Neural progenitor cell (in vitro differentiated cells): ENCODE measurements around the gene TMCC1. TPM values are rescaled to one million over a fixed set of nuclear protein-coding genes. Genes with fewer than 3 reads are reported as not detected.

Experiments
- DNase-seq: peaks from one replicate; pipeline ENCODE4 v3.0.0-alpha.2; 2016; ENCODE audit warnings: low spot score
- H2AFZ ChIP-seq: fragments of 200-600 bp; sonication (generic); replicated peaks from 2 replicates; pipeline ENCODE4 v1.6.1; 2016; ENCODE audit warnings: antibody characterized with exemption
- H3F3A ChIP-seq: fragments of 200-600 bp; sonication (generic); 2 replicates; pipeline ENCODE4 v1.6.1; 2016; ENCODE audit warnings: antibody characterized with exemption, low read depth
- H3K27ac ChIP-seq: fragments of 200-600 bp; sonication (generic); 2 replicates; pipeline ENCODE4 v1.5.1; 2016; ENCODE audit warnings: mild to moderate bottlenecking
- H3K27me3 ChIP-seq: fragments of 200-600 bp; sonication (generic); 2 replicates; pipeline ENCODE4 v1.6.1; 2016; ENCODE audit warnings: mild to moderate bottlenecking, moderate library complexity
- H3K36me3 ChIP-seq: fragments of 200-600 bp; sonication (generic); 2 replicates; pipeline ENCODE4 v1.5.1; 2016
- H3K4me1 ChIP-seq: fragments of 200-600 bp; sonication (generic); 2 replicates; pipeline ENCODE4 v1.6.1; 2016; ENCODE audit warnings: mixed run types
- H3K4me2 ChIP-seq: fragments of 200-600 bp; sonication (generic); 2 replicates; pipeline ENCODE4 v1.6.1; 2016
- H3K4me3 ChIP-seq: fragments of 200-600 bp; sonication (generic); 2 replicates; pipeline ENCODE4 v1.5.1; 2016
- H3K79me2 ChIP-seq: fragments of 200-600 bp; sonication (generic); 2 replicates; pipeline ENCODE4 v1.6.1; 2016; ENCODE audit warnings: low read depth
- H3K9ac ChIP-seq: fragments of 200-600 bp; sonication (generic); 2 replicates; pipeline ENCODE4 v1.6.1; 2016
- H3K9me3 ChIP-seq: fragments of 200-600 bp; sonication (generic); 2 replicates; pipeline ENCODE4 v1.5.1; 2016; ENCODE audit warnings: low read depth
- H4K20me1 ChIP-seq: fragments of 200-600 bp; sonication (generic); 2 replicates; pipeline ENCODE4 v1.6.1; 2016; ENCODE audit warnings: low read depth
- H3K27ac Mint-ChIP-seq: 3 replicates; pipeline ENCODE4 v1.8.0; 2021; ENCODE audit warnings: mixed read lengths
- H3K27me3 Mint-ChIP-seq: 2 replicates; pipeline ENCODE4 v1.8.0; 2022; ENCODE audit warnings: low read depth, mild to moderate bottlenecking, inconsistent platforms, moderate library complexity, mixed read lengths; ENCODE audit not compliant: insufficient read depth
- H3K36me3 Mint-ChIP-seq: 3 replicates; pipeline ENCODE4 v1.8.0; 2021; ENCODE audit warnings: mixed read lengths
- H3K4me1 Mint-ChIP-seq: 3 replicates; pipeline ENCODE4 v1.8.0; 2021; ENCODE audit warnings: mixed read lengths
- H3K4me3 Mint-ChIP-seq: 3 replicates; pipeline ENCODE4 v1.8.0; 2021; ENCODE audit warnings: mild to moderate bottlenecking, moderate library complexity, mixed read lengths
- H3K9me3 Mint-ChIP-seq: 3 replicates; pipeline ENCODE4 v1.8.0; 2020; ENCODE audit warnings: mixed read lengths
- EZH2 ChIP-seq: fragments of 200-600 bp; sonication (generic); IDR thresholded peaks from 2 replicates; pipeline ENCODE4 v1.6.1; 2017; ENCODE audit warnings: antibody characterized with exemption, mild to moderate bottlenecking, moderate library complexity
- EZH2phosphoT487 ChIP-seq: fragments of 200-600 bp; sonication (generic); IDR thresholded peaks from 2 replicates; pipeline ENCODE4 v1.6.1; 2017; ENCODE audit warnings: antibody characterized with exemption
- total RNA-seq: library from RNA; depleted of rRNA; stranded (reverse); fragments of >200 nt; gene quantifications from 2 replicates; pipeline ENCODE4 v1.2.3, GENCODE V29; 2015; ENCODE audit warnings: low replicate concordance
- TF ChIP-seq, protein P1 (sequence below): fragments of 200-600 bp; sonication (generic); IDR thresholded peaks from 2 replicates; pipeline ENCODE4 v1.5.1; 2017; ENCODE audit warnings: antibody characterized with exemption, mild to moderate bottlenecking

Gene TMCC1
- total RNA-seq, 1 donor from 2014 or later = 29.8 TPM

- no peak overlapping the region for H3K9ac ChIP-seq
- H3K4me2 ChIP-seq = no peak overlapping the region
- peaks cover 26% of the 10 kb centered on the region for H3K79me2 ChIP-seq
- no peaks in the 10 kb centered on the region for H3K9me3 Mint-ChIP-seq
- no peak overlapping the region for H3K27ac ChIP-seq
- DNase-seq = no peak
- H3K4me1 ChIP-seq = peaks cover 34% of the 10 kb centered on the region
- peaks cover 21% of the 10 kb centered on the region for H3K36me3 Mint-ChIP-seq
- no peak overlapping the region for H3K4me3 Mint-ChIP-seq
- no peaks in the 10 kb centered on the region for H3K9me3 ChIP-seq
- H3K27me3 ChIP-seq = no peaks in the 10 kb centered on the region
- peaks cover 30% of the 10 kb centered on the region for H3K4me1 Mint-ChIP-seq
- H3F3A ChIP-seq = peaks cover 25% of the 10 kb centered on the region
- H4K20me1 ChIP-seq = peaks cover 23% of the 10 kb centered on the region
- H3K36me3 ChIP-seq = no peaks in the 10 kb centered on the region
- H3K27me3 Mint-ChIP-seq = no peaks in the 10 kb centered on the region
- H3K4me3 ChIP-seq = no peak overlapping the region
- H3K27ac Mint-ChIP-seq = no peak overlapping the region
- H2AFZ ChIP-seq = no peak overlapping the region
- TF ChIP-seq EZH2 (no peak), EZH2phosphoT487 (no peak)
- TF ChIP-seq, protein P1, sequence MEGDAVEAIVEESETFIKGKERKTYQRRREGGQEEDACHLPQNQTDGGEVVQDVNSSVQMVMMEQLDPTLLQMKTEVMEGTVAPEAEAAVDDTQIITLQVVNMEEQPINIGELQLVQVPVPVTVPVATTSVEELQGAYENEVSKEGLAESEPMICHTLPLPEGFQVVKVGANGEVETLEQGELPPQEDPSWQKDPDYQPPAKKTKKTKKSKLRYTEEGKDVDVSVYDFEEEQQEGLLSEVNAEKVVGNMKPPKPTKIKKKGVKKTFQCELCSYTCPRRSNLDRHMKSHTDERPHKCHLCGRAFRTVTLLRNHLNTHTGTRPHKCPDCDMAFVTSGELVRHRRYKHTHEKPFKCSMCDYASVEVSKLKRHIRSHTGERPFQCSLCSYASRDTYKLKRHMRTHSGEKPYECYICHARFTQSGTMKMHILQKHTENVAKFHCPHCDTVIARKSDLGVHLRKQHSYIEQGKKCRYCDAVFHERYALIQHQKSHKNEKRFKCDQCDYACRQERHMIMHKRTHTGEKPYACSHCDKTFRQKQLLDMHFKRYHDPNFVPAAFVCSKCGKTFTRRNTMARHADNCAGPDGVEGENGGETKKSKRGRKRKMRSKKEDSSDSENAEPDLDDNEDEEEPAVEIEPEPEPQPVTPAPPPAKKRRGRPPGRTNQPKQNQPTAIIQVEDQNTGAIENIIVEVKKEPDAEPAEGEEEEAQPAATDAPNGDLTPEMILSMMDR = no peak
These were observed 240.5 kb downstream of the TMCC1 start for GRCh38 chr3:129653019-129653418.

- peaks cover 26% of the 10 kb centered on the region for H3K4me1 ChIP-seq
- H3K4me2 ChIP-seq = no peak overlapping the region
- H3K27me3 ChIP-seq = no peaks in the 10 kb centered on the region
- peak; percentile 45 for DNase-seq
- peak overlapping the region; percentile 55 for H3K27ac ChIP-seq
- H3K36me3 Mint-ChIP-seq = peaks cover 21% of the 10 kb centered on the region
- no peak overlapping the region for H3K4me3 Mint-ChIP-seq
- no peak overlapping the region for H2AFZ ChIP-seq
- H3K27ac Mint-ChIP-seq = peak overlapping the region; percentile 39
- no peaks in the 10 kb centered on the region for H3K9me3 Mint-ChIP-seq
- H3F3A ChIP-seq = peaks cover 25% of the 10 kb centered on the region
- peaks cover 21% of the 10 kb centered on the region for H3K4me1 Mint-ChIP-seq
- H3K4me3 ChIP-seq = no peak overlapping the region
- no peaks in the 10 kb centered on the region for H3K27me3 Mint-ChIP-seq
- no peaks in the 10 kb centered on the region for H3K36me3 ChIP-seq
- H3K9me3 ChIP-seq = no peaks in the 10 kb centered on the region
- H3K79me2 ChIP-seq = peaks cover 12% of the 10 kb centered on the region
- TF ChIP-seq, protein P1 = no peak
- no peak for TF ChIP-seq EZH2phosphoT487
- TF ChIP-seq EZH2 = no peak
- peaks cover 14% of the 10 kb centered on the region for H4K20me1 ChIP-seq
- H3K9ac ChIP-seq = no peak overlapping the region
These were observed 241.9 kb downstream of the TMCC1 start for GRCh38 chr3:129651435-129652202.

DNA sequence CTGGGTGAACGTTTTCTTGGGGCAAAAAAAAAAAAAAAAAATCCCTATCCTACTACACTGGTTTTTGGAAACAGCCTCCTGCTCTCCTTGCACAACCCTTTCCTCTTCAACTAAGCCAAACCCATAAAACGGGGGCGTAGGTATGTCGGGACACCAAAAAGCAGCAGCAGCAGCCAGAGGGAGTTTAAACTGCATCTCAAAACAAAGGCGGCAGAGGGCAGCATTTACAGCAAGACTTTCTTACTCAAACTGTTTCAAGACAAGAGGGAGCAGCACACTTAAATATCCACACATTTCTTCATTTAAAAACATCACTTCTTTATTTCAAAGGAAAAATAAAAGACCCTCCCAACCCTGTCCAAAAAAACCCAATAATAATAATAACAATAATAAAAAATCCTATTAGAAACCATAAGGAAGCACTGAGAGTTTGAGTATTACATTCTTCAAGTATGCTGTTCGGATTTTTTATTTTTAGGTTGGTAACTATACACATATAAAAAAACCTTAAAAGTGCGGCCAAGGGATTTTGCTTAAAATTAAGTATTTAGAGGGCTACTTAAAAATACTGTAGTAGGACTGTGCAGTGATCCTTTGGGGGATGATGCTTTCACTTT is 243.1 kb downstream of the TMCC1 start:
- peaks cover 19% of the 10 kb centered on the region for H3K4me1 Mint-ChIP-seq
- peak overlapping the region; percentile 78 for H3K27ac Mint-ChIP-seq
- peak overlapping the region; percentile 55 for H3K27ac ChIP-seq
- H3K27me3 Mint-ChIP-seq = no peaks in the 10 kb centered on the region
- H3K27me3 ChIP-seq = no peaks in the 10 kb centered on the region
- peaks cover 23% of the 10 kb centered on the region for H3K4me1 ChIP-seq
- no peaks in the 10 kb centered on the region for H3K9me3 Mint-ChIP-seq
- H3K36me3 Mint-ChIP-seq = peaks cover 21% of the 10 kb centered on the region
- H3K9ac ChIP-seq = no peak overlapping the region
- DNase-seq = peak; percentile 75
- no peak for TF ChIP-seq EZH2phosphoT487
- TF ChIP-seq, protein P1 = peak; percentile 74
- peaks cover 25% of the 10 kb centered on the region for H3F3A ChIP-seq
- no peak overlapping the region for H3K4me3 Mint-ChIP-seq
- H2AFZ ChIP-seq = no peak overlapping the region
- no peaks in the 10 kb centered on the region for H3K9me3 ChIP-seq
- H3K36me3 ChIP-seq = no peaks in the 10 kb centered on the region
- H4K20me1 ChIP-seq = peaks cover 11% of the 10 kb centered on the region
- no peak overlapping the region for H3K4me3 ChIP-seq
- H3K4me2 ChIP-seq = no peak overlapping the region
- H3K79me2 ChIP-seq = peaks cover under 1% of the 10 kb centered on the region
